HepG2 (cell line): ENCODE results near the gene GRM8. TPM values are rescaled to one million over a fixed set of nuclear protein-coding genes. Genes with fewer than 3 reads are reported as not detected.

Experiments
- ATAC-seq: fragments of 200-7000 bp; cut with Tn5 transposase; 3 replicates; pipeline ENCODE4 v1.9.1; 2020; ENCODE audit warnings: mild to moderate bottlenecking, moderate library complexity
- BruUV-seq: library from RNA; stranded (reverse); fragments of 400-500 nt; replicated peaks from 2 replicates; lab custom pipeline; 2021; lab: Mats Ljungman, UMichigan
- CTCF ChIA-PET: fragments of 300-600 bp; formaldehyde crosslinking; extraction: SDS; loops from one replicate; lab custom pipeline; 2021; ENCODE audit warnings: low total read pairs, inconsistent platforms, low intra/inter-chr PET ratio; lab: Yijun Ruan, JAX
- POLR2A ChIA-PET: fragments of 350-600 bp; sonication (Branson Sonifier 250); formaldehyde crosslinking; loops from one replicate; lab custom pipeline; 2020; ENCODE audit warnings: antibody characterized with exemption, inconsistent platforms; lab: Yijun Ruan, JAX
- DNase-seq: peaks from one replicate; pipeline ENCODE4 v3.0.0-alpha.2; 2015; ENCODE audit warnings: low spot score
- FAIRE-seq: peaks from 3 replicates; lab custom pipeline; 2011; peaks lifted over from hg19 to GRCh38; lab: Jason Lieb, UNC
- H2AFZ ChIP-seq: one replicate; pipeline ENCODE4 v1.6.1; 2011; ENCODE audit warnings: low read length, inconsistent platforms
- H3K27ac ChIP-seq: fragments of 300-600 bp; 3 replicates; pipeline ENCODE4 v1.8.0; 2011; ENCODE audit warnings: mixed run types, mild to moderate bottlenecking, mixed read lengths, low read length, inconsistent platforms; ENCODE audit not compliant: insufficient read depth; ENCODE audit errors: extremely low read length
- H3K27me3 ChIP-seq, 2 experiments: fragments of 200-600 bp in 1 of 2; 2 replicates in 1 of 2; 3 replicates in 1 of 2; pipeline versions ENCODE4 v1.6.0 to v1.8.0; 2011; ENCODE audit warnings: low read length in 2 of 2, mild to moderate bottlenecking in 2 of 2, moderate library complexity in 2 of 2, inconsistent platforms in 1 of 2; ENCODE audit not compliant: insufficient read depth in 2 of 2, control insufficient read depth in 1 of 2
- H3K36me3 ChIP-seq, 2 experiments: fragments of 200-600 bp in 1 of 2; replicated peaks in 1 of 2; 2 replicates in 1 of 2; 3 replicates in 1 of 2; pipeline versions ENCODE4 v1.5.1 to v1.8.0; 2011; ENCODE audit warnings: low read length in 2 of 2, inconsistent platforms in 1 of 2; ENCODE audit not compliant: insufficient read depth in 2 of 2, control insufficient read depth in 1 of 2
- H3K4me1 ChIP-seq: 2 replicates; pipeline ENCODE4 v1.5.1; 2012; ENCODE audit warnings: low read length, inconsistent platforms; ENCODE audit not compliant: insufficient read depth
- H3K4me2 ChIP-seq: 2 replicates; pipeline ENCODE4 v1.6.0; 2011; ENCODE audit warnings: low read depth, low read length, inconsistent platforms
- H3K4me3 ChIP-seq, 3 experiments: fragments of 200-600 bp in 1 of 3; sonication (generic), shearing (Covaris generic) in 1 of 3; replicated peaks in 1 of 3; 2 replicates each; pipeline ENCODE4 v1.5.1; 2011 to 2016; ENCODE audit warnings: low read length in 3 of 3, inconsistent platforms in 2 of 3, low read depth in 2 of 3, mild to moderate bottlenecking in 2 of 3, control low read depth in 1 of 3, mixed read lengths in 1 of 3; ENCODE audit not compliant: insufficient read depth in 1 of 3
- H3K79me2 ChIP-seq: one replicate; pipeline ENCODE4 v1.6.1; 2011; ENCODE audit warnings: low read length, inconsistent platforms; ENCODE audit not compliant: insufficient read depth
- H3K9ac ChIP-seq: 2 replicates; pipeline ENCODE4 v1.6.0; 2011; ENCODE audit warnings: mild to moderate bottlenecking, low read depth, low read length, inconsistent platforms; ENCODE audit not compliant: insufficient read depth
- H3K9me3 ChIP-seq: 2 replicates; pipeline ENCODE4 v1.5.1; 2012; ENCODE audit warnings: mild to moderate bottlenecking, low read length
- H4K20me1 ChIP-seq: 2 replicates; pipeline ENCODE4 v1.6.0; 2011; ENCODE audit warnings: inconsistent platforms, mild to moderate bottlenecking, low read length, moderate library complexity; ENCODE audit not compliant: insufficient read depth
- ARHGAP35 ChIP-seq: sonication (generic); formaldehyde crosslinking; IDR thresholded peaks from 2 replicates; pipeline ENCODE4 v1.9.0; 2022; ENCODE audit warnings: mild to moderate bottlenecking, inconsistent platforms, moderate library complexity, missing genetic modification reagents, borderline replicate concordance
- IKZF1 ChIP-seq: fragments of 450-650 bp; IDR thresholded peaks from 2 replicates; pipeline ENCODE4 v1.7.1; 2016
- RXRB ChIP-seq: IDR thresholded peaks from 2 replicates; pipeline ENCODE4 v1.6.1; 2016; ENCODE audit warnings: borderline replicate concordance, missing genetic modification reagents, missing compliant biosample characterization
- SMAD9 ChIP-seq: sonication (generic); formaldehyde crosslinking; IDR thresholded peaks from 2 replicates; pipeline ENCODE4 v1.5.1; 2020; ENCODE audit warnings: mild to moderate bottlenecking, missing genetic modification reagents
- ZNF337 ChIP-seq: sonication (generic); formaldehyde crosslinking; IDR thresholded peaks from 2 replicates; pipeline ENCODE4 v1.5.1; 2020; ENCODE audit warnings: missing genetic modification reagents, low read depth, mild to moderate bottlenecking, borderline replicate concordance
- ZNF484 ChIP-seq: sonication (generic); formaldehyde crosslinking; IDR thresholded peaks from 2 replicates; pipeline ENCODE4 v1.5.1; 2020; ENCODE audit warnings: mild to moderate bottlenecking, low read depth, missing genetic modification reagents, borderline replicate concordance
- ZNF619 ChIP-seq: sonication (generic); formaldehyde crosslinking; IDR thresholded peaks from 2 replicates; pipeline ENCODE4 v1.4.0; 2020; ENCODE audit warnings: mild to moderate bottlenecking, missing genetic modification reagents
- WGBS: methylation state at CpG from one replicate; pipeline ENCODE4 v1.1.6; 2017; ENCODE audit warnings: low lambda C conversion rate; 5-methylcytosine and 5-hydroxymethylcytosine counted together
- in situ Hi-C: cut with HindIII; loops from 2 replicates; pipeline ENCODE4 v1.10.0; 2017; ENCODE audit warnings: low pct_unique_long_range_greater_than_20kb; ENCODE audit not compliant: extremely low pct_ligation_motif_present
- intact Hi-C: fragments of 100-400 bp; cut with micrococcal nuclease; formaldehyde crosslinking; loops from one replicate; pipeline ENCODE4 v1.10.0; 2022; ENCODE audit not compliant: unreplicated experiment
- polyA plus RNA-seq, 8 experiments: library from polyadenylated mRNA; depleted of rRNA in 3 of 8; stranded (reverse) in 7 of 8; unstranded in 1 of 8; fragments of >200 nt; fragmentation: Illumina TruSeq in 4 of 8; extraction: Trizol in 4 of 8; gene quantifications; 2 replicates each; pipeline versions ENCODE4 v1.2.1 to v1.2.3, GENCODE V29; 2011 to 2016; ENCODE audit warnings: low read depth in 4 of 8, missing spikeins in 1 of 8, mixed read lengths in 1 of 8; ENCODE audit not compliant: insufficient read depth in 1 of 8
- total RNA-seq, 5 experiments: library from RNA; depleted of rRNA; stranded (reverse); fragments of >200 nt; fragmentation: Illumina TruSeq; extraction: Trizol; gene quantifications; 2 replicates each; pipeline ENCODE4 v1.2.3, GENCODE V29; 2016; ENCODE audit warnings: low read depth in 1 of 5
- TF ChIP-seq, protein P1 (sequence below): sonication (generic); formaldehyde crosslinking; IDR thresholded peaks from 2 replicates; pipeline ENCODE4 v1.8.1; 2023; ENCODE audit warnings: mild to moderate bottlenecking, missing genetic modification reagents, borderline replicate concordance
- TF ChIP-seq, protein P2 (sequence below): sonication (generic); formaldehyde crosslinking; IDR thresholded peaks from 2 replicates; pipeline ENCODE4 v1.4.0; 2020; ENCODE audit warnings: missing genetic modification reagents
- TF ChIP-seq, protein P3 (sequence below): sonication (generic); formaldehyde crosslinking; IDR thresholded peaks from 2 replicates; pipeline ENCODE4 v1.4.0; 2020; ENCODE audit warnings: low read depth, mild to moderate bottlenecking, missing genetic modification reagents

GRM8 gene
- total and polyA plus RNA-seq, 2 of the 13 experiments (the other 11 are each of a cell fraction or from before 2014, with no cell fraction given) = not detected

DNA sequence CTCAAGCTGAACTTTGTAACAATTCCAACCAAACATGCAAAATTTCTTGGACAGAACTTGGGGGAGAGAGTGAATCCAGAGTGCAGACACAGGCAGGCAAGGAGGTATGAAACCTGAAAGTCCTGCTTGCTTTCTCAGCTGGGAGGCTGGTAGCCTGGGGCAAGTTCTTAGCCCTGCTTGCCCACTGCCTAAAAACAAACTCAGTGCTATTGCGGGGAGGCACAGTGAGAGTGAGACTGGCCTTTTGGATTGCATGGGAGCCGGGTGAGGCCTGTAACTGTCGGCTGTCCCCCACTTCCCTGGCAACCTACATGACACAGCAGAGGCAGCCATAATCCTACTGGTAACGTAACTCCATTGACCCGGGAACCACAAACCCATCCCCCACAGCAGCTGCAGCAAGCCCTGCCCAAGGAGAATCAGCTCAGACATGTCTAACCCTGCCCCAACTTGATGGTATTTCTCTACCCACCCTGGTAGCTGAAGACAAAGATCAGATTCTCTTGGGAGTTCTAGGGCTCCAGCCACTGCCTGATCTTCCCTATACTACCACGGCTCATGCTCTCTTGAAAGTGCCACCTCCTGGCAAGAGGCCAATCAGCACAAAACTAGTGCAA lies 663.6 kb downstream of the GRM8 start (continued):
- TF ChIP-seq ARHGAP35 = no peak

DNA sequence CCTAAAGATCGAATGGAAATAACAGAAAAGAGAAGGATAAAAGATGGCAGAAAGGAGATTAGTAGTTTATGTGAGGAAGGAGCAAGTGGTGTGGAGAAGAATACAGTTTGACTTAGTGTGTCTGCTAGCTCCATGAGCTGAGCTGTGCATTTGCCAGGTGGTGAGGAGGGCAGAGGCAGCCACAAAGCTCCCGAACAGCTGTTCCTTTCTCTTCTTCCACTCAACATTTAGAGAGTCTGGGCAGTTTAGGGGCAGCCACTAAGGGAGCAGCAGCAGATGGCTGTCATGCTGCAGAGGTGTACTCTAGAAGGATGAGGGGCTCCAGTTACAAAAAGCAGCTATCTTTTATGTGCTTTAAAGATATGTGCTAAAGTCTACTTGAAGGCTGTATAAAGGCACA lies 674.4 kb downstream of the GRM8 start:
- TF ChIP-seq ZNF619 (CRISPR knock-in tag) = no peak
- TF ChIP-seq, protein P1, sequence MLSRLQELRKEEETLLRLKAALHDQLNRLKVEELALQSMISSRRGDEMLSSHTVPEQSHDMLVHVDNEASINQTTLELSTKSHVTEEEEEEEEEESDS (CRISPR knock-in tag) = no peak
- no peak for TF ChIP-seq ZNF484 (CRISPR knock-in tag)
- no peak for TF ChIP-seq ZNF337 (CRISPR knock-in tag)
- no peak for TF ChIP-seq RXRB (CRISPR knock-in tag)
- TF ChIP-seq SMAD9 = no peak
- TF ChIP-seq, protein P2, sequence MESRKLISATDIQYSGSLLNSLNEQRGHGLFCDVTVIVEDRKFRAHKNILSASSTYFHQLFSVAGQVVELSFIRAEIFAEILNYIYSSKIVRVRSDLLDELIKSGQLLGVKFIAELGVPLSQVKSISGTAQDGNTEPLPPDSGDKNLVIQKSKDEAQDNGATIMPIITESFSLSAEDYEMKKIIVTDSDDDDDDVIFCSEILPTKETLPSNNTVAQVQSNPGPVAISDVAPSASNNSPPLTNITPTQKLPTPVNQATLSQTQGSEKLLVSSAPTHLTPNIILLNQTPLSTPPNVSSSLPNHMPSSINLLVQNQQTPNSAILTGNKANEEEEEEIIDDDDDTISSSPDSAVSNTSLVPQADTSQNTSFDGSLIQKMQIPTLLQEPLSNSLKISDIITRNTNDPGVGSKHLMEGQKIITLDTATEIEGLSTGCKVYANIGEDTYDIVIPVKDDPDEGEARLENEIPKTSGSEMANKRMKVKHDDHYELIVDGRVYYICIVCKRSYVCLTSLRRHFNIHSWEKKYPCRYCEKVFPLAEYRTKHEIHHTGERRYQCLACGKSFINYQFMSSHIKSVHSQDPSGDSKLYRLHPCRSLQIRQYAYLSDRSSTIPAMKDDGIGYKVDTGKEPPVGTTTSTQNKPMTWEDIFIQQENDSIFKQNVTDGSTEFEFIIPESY = no peak
- TF ChIP-seq IKZF1 = no peak
- TF ChIP-seq, protein P3, sequence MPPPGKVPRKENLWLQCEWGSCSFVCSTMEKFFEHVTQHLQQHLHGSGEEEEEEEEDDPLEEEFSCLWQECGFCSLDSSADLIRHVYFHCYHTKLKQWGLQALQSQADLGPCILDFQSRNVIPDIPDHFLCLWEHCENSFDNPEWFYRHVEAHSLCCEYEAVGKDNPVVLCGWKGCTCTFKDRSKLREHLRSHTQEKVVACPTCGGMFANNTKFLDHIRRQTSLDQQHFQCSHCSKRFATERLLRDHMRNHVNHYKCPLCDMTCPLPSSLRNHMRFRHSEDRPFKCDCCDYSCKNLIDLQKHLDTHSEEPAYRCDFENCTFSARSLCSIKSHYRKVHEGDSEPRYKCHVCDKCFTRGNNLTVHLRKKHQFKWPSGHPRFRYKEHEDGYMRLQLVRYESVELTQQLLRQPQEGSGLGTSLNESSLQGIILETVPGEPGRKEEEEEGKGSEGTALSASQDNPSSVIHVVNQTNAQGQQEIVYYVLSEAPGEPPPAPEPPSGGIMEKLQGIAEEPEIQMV (CRISPR knock-in tag) = no peak
- FAIRE-seq = no peak
- no peak overlapping the region for H3K27ac ChIP-seq
- in situ Hi-C loops = no loop called here
- H3K36me3 ChIP-seq = no peaks in the 10 kb centered on the region
- no peak overlapping the region for H3K4me2 ChIP-seq
- H3K27me3 ChIP-seq = no peaks in the 10 kb centered on the region
- intact Hi-C loops = no loop called here
- DNase-seq = no peak
- ChIA-PET CTCF (no interaction called here), POLR2A (no interaction called here)
- H3K79me2 ChIP-seq = no peaks in the 10 kb centered on the region
- no TSS peak for BruUV-seq
- H3K4me1 ChIP-seq = no peaks in the 10 kb centered on the region
- WGBS = 3% methylated on average over 1 of the region's 2 CpGs
- H3K9me3 ChIP-seq = peaks cover 88% of the 10 kb centered on the region
- H2AFZ ChIP-seq = no peak overlapping the region
- H3K4me3 ChIP-seq = no peak overlapping the region
- H3K9ac ChIP-seq = no peak overlapping the region
- no peaks in the 10 kb centered on the region for H4K20me1 ChIP-seq
- no peak for ATAC-seq
